Ramos (cell line): Measurements from ENCODE around the gene SYMPK.

Source experiments
- in situ Hi-C: fragments of 300-500 bp; cut with MboI; formaldehyde crosslinking; loops from one replicate; pipeline ENCODE4 v1.14.3; 2022; ENCODE audit warnings: low sequenced_read_pairs; ENCODE audit not compliant: unreplicated experiment

Gene SYMPK

GRCh38 chr19:45770192-45771101 lies 92.5 kb downstream of the SYMPK start:
- in situ Hi-C loops, result no loop called here

GRCh38 chr19:45769821-45770191 lies 93.1 kb downstream of the SYMPK start:
- in situ Hi-C loops, result no loop called here

- in situ Hi-C loops, result no loop called here
Measured at GRCh38 chr19:45768984-45769782, 93.8 kb downstream of the SYMPK start, which contains the start of gene SIX5. SIX5 (minus strand) TSS chr19:45769252; CDS start chr19:45768844, 408 bp downstream.

DNA sequence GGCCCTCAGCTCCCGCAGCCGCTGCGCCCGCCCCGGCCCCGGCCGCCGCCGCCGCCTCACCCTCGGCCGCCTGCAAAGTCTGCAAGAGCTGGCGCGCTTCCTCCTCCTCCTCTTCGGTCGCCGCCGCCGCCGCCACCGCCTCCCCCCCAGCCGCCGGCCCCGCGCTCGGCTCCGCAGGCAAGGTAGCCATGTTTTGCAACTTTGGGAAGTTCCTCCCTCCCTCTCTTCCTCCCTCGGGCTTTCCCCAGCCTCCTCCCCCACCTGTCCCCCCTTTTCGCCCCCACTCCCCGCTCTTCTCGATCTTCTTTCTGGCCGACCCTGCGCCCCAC lies 94.3 kb downstream of the SYMPK start:
- in situ Hi-C loops, result no loop called here

- in situ Hi-C loops, result no loop called here
Measured at GRCh38 chr19:45767881-45768654, 94.9 kb downstream of the SYMPK start.

GRCh38 chr19:45767410-45767880 lies 95.5 kb downstream of the SYMPK start:
- in situ Hi-C loops, result no loop called here

DNA sequence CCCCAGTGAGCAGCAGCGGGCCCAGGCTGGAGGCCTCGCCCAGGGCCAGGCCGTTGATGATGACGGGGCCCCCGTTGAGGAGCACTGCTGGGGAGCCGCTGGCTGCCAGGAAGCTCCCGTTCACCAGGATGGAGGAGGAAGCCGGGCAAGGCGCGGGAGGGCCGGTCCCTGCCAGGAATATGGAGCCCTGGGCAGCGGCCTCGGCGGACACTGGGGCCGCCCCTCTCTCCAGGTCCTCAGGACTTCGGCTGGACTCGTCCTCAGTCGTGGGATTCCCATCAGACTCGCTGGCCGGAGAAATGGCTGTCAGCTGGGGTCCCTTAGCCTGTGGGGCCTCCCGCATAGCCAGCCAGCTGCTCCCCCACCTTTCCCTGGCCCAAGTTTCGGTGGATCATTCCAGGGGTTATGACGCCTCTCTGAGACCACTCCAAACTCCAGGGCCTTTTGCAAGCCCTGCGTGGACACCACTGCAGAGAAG lies 96.0 kb downstream of the SYMPK start:
- in situ Hi-C loops, result no loop called here

DNA sequence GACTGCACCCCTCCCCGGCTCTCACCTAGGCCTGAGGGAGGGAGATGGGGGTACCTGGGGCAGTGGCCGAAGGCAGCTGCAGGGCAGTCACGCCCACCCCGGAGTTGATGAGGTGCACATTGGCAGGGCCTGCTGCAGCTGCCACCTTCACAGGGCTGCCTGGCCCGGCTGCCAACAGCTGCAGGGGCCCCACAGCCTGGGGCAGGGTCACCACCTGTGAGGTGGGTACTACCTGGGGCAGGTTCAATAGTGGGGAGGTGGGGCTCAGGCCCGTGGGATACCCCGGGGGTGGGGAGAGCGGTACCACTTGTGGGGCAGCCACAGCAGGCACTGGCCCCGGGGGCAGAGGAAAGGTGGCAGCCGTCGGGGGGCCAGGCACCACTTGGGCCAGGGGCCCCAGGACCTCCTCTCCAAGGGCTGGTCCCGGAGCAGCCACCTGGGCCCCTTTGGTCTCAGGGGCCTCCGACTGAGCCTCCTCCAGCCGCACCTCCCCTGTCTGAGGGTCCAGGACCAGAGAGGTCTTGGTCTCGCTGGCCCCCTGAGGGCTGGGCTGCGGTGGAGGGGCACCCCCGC lies 96.6 kb downstream of the SYMPK start:
- in situ Hi-C loops, result no loop called here

DNA sequence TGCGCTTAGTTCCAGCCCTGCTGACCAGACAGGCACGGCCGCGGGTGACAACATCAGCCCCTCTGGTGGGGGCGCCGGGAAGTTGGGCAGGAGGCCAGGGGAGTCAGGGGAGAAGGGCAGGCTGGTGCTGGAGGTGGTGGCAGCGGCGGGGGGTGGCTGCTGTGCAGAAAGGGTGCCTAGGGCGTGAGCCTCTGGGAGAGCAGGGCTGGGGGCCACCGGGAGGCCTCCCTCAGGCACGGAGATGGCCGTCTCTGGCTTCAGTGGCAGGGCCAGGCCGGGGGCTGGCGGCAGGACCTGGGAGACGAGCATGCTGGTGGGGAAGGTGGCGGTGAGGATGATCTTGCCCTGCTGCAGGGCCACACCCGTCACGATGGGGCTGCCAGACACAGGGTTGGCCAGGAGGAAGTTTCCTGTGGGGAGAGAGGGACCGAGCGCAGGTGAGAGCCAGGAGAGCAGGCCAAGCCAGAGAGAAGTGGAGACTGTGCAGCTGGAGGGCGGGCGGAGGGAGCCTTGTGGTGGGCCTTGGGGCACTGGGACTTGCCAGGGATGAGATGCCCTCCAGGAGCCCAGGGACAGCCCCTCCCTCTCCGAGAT lies 97.1 kb downstream of the SYMPK start:
- in situ Hi-C loops, result no loop called here
